K562 (cell line): Measurements from ENCODE around the gene HSD17B12. TPM values are rescaled to one million over a fixed set of nuclear protein-coding genes. Genes with fewer than 3 reads are reported as not detected.

Experiments used
- ATAC-seq: fragments of 200-7000 bp; cut with Tn5 transposase; 3 replicates; pipeline ENCODE4 v1.9.1; 2020; ENCODE audit warnings: moderate library complexity
- BruUV-seq: library from RNA; stranded (reverse); fragments of 400-500 nt; replicated peaks from 2 replicates; lab custom pipeline; 2021; lab: Mats Ljungman, UMichigan
- CTCF ChIA-PET: fragments of 300-600 bp; formaldehyde crosslinking; extraction: SDS; loops from one replicate; lab custom pipeline; 2021; ENCODE audit warnings: low intra/inter-chr PET ratio; lab: Yijun Ruan, JAX
- POLR2A ChIA-PET: fragments of 300-600, 350-650 bp; sonication (Branson Sonifier 250); formaldehyde crosslinking; extraction: SDS; loops from one replicate; lab custom pipeline; 2021; ENCODE audit warnings: antibody characterized with exemption, inconsistent platforms; lab: Yijun Ruan, JAX
- DNase-seq, 4 experiments: peaks; one replicate each; pipeline versions ENCODE4 v3.0.0 to v3.0.0-alpha.2; 2011 to 2018; ENCODE audit warnings: low spot score in 3 of 4, mixed read lengths in 3 of 4; ENCODE audit errors: extremely low read depth in 1 of 4
- FAIRE-seq: peaks from 2 replicates; lab custom pipeline; 2011; peaks lifted over from hg19 to GRCh38; lab: Jason Lieb, UNC
- H2AFZ ChIP-seq: 2 replicates; pipeline ENCODE4 v1.6.0; 2011; ENCODE audit warnings: low read depth, low read length, control low read depth, inconsistent platforms
- H3K27ac ChIP-seq: fragments of 200-600 bp; 3 replicates; pipeline ENCODE4 v1.8.0; 2011; ENCODE audit warnings: low read depth, mild to moderate bottlenecking, control low read depth, inconsistent platforms, low read length, moderate library complexity, mixed read lengths; ENCODE audit errors: extremely low read depth
- H3K27me3 ChIP-seq, 2 experiments: fragments of 300-600 bp in 1 of 2; 2 replicates in 1 of 2; 3 replicates in 1 of 2; pipeline versions ENCODE4 v1.6.0 to v1.8.0; 2011; ENCODE audit warnings: inconsistent platforms in 2 of 2, low read length in 2 of 2, mild to moderate bottlenecking in 1 of 2, mixed read lengths in 1 of 2, moderate library complexity in 1 of 2; ENCODE audit not compliant: control insufficient read depth in 2 of 2, insufficient read depth in 2 of 2
- H3K36me3 ChIP-seq: fragments of 300-600 bp; 3 replicates; pipeline ENCODE4 v1.8.0; 2011; ENCODE audit warnings: mild to moderate bottlenecking, low read length, inconsistent platforms; ENCODE audit not compliant: control insufficient read depth, insufficient read depth
- H3K4me1 ChIP-seq, 2 experiments: fragments of 200-600 bp in 1 of 2; replicated peaks in 1 of 2; 2 replicates in 1 of 2; 3 replicates in 1 of 2; pipeline versions ENCODE4 v1.5.1 to v1.8.0; 2011; ENCODE audit warnings: inconsistent platforms in 2 of 2, low read length in 2 of 2, mild to moderate bottlenecking in 1 of 2, mixed read lengths in 1 of 2, moderate library complexity in 1 of 2; ENCODE audit not compliant: control insufficient read depth in 2 of 2, insufficient read depth in 2 of 2
- H3K4me2 ChIP-seq: 2 replicates; pipeline ENCODE4 v1.6.1; 2011; ENCODE audit warnings: low read length, control low read depth, inconsistent platforms, mixed read lengths; ENCODE audit not compliant: insufficient read depth
- H3K4me3 ChIP-seq: fragments of 200-600 bp; sonication (generic), shearing (Covaris generic); 2 replicates; pipeline ENCODE4 v1.5.1; 2016; ENCODE audit warnings: control low read depth, inconsistent platforms
- H3K79me2 ChIP-seq: fragments of 200-600 bp; 3 replicates; pipeline ENCODE4 v1.8.0; 2011; ENCODE audit warnings: low read length, inconsistent platforms; ENCODE audit not compliant: control insufficient read depth, insufficient read depth
- H3K9ac ChIP-seq, 2 experiments: 2 replicates each; pipeline versions ENCODE4 v1.6.0 to v1.6.1; 2011; ENCODE audit warnings: low read depth in 2 of 2, low read length in 2 of 2, control low read depth in 1 of 2, inconsistent platforms in 1 of 2, mild to moderate bottlenecking in 1 of 2, mixed read lengths in 1 of 2; ENCODE audit not compliant: insufficient read depth in 1 of 2
- H3K9me1 ChIP-seq: one replicate; pipeline ENCODE4 v1.6.0; 2011; ENCODE audit warnings: inconsistent platforms, mild to moderate bottlenecking, low read length, moderate library complexity; ENCODE audit not compliant: control insufficient read depth, insufficient read depth
- H3K9me3 ChIP-seq: replicated peaks from 2 replicates; pipeline ENCODE4 v1.5.1; 2011; ENCODE audit warnings: low read depth, low read length, inconsistent platforms; ENCODE audit not compliant: control insufficient read depth, insufficient read depth
- H4K20me1 ChIP-seq: replicated peaks from 2 replicates; pipeline ENCODE4 v1.6.1; 2011; ENCODE audit warnings: low read length, inconsistent platforms, mixed read lengths; ENCODE audit not compliant: control insufficient read depth, insufficient read depth
- HOXB6 ChIP-seq: fragments of 250-450 bp; sonication (Bioruptor Pico); IDR thresholded peaks from 2 replicates; pipeline ENCODE4 v1.5.1; 2022; ENCODE audit warnings: mild to moderate bottlenecking, borderline replicate concordance
- MAFG ChIP-seq: fragments of 450-650 bp; conservative IDR thresholded peaks from 2 replicates; pipeline ENCODE4 v1.6.1; 2016; ENCODE audit warnings: missing genetic modification characterization, missing compliant biosample characterization
- NR3C1 ChIP-seq: sonication (generic); formaldehyde crosslinking; IDR thresholded peaks from 2 replicates; pipeline ENCODE4 v1.8.1; 2022; ENCODE audit warnings: missing genetic modification reagents
- POLR2H ChIP-seq: IDR thresholded peaks from 2 replicates; pipeline ENCODE4 v1.6.1; 2016; ENCODE audit warnings: missing genetic modification characterization, low read depth, mild to moderate bottlenecking, control low read depth, missing compliant biosample characterization, moderate library complexity
- SMARCE1 ChIP-seq: fragments of 450-650 bp; IDR thresholded peaks from 2 replicates; pipeline ENCODE4 v1.7.1; 2016; ENCODE audit warnings: mild to moderate bottlenecking
- TBP ChIP-seq: optimal IDR thresholded peaks from 2 replicates; pipeline ENCODE3; 2011; ENCODE audit warnings: low read depth, low read length, improper control_type of control experiment
- ZBTB49 ChIP-seq: sonication (generic); formaldehyde crosslinking; IDR thresholded peaks from 2 replicates; pipeline ENCODE4 v1.8.0; 2022; ENCODE audit warnings: missing genetic modification reagents, mild to moderate bottlenecking, borderline replicate concordance
- WGBS: fragments of 100-300 bp; shearing (Covaris generic); methylation state at CpG from one replicate; pipeline ENCODE4 v1.1.6; 2016; ENCODE audit warnings: low coverage, mixed read lengths; ENCODE audit not compliant: insufficient coverage; ENCODE audit errors: missing lambda C conversion rate; 5-methylcytosine and 5-hydroxymethylcytosine counted together
- in situ Hi-C: fragments of 300-500 bp; cut with MboI; formaldehyde crosslinking; loops from 4 replicates; pipeline ENCODE4 v1.15.0; 2018; ENCODE audit warnings: inconsistent platforms, mixed read lengths
- intact Hi-C: fragments of 100-400 bp; cut with micrococcal nuclease; formaldehyde crosslinking; loops from 2 replicates; pipeline ENCODE4 v1.14.2; 2022
- polyA plus RNA-seq, 8 experiments: library from polyadenylated mRNA; depleted of rRNA in 4 of 8; stranded (reverse) in 5 of 8; unstranded in 3 of 8; fragments of >200 nt; fragmentation: Nextera tagmentation in 2 of 8; fragmentation: Illumina TruSeq in 1 of 8; extraction: Ambion mirVana in 2 of 8; extraction: Trizol in 1 of 8; gene quantifications; 2 replicates each; pipeline versions ENCODE4 v1.2.1 to v1.2.3, GENCODE V29; 2011 to 2014; ENCODE audit warnings: inconsistent platforms in 1 of 8, missing spikeins in 1 of 8
- total RNA-seq, 7 experiments: library from RNA; depleted of rRNA in 6 of 7; stranded (reverse); fragments of >200 nt in 6 of 7; fragmentation: Illumina TruSeq in 2 of 7; extraction: Trizol in 2 of 7; gene quantifications; 2 replicates each; pipeline versions ENCODE4 v1.2.1 to v1.2.3, GENCODE V29; 2011 to 2021; ENCODE audit warnings: low replicate concordance in 1 of 7

Gene HSD17B12
- total and polyA plus RNA-seq, 9 of the 15 experiments (the other 6 are each of a cell fraction or from before 2014, with no cell fraction given): 9.1 to 34.5 (median 23.3) TPM

GRCh38 chr11:43866520-43866919 is 186.0 kb downstream of the HSD17B12 start:
- no peaks in the 10 kb centered on the region for H3K9me1 ChIP-seq
- no peaks in the 10 kb centered on the region for H3K79me2 ChIP-seq
- no peaks in the 10 kb centered on the region for H3K9me3 ChIP-seq
- TF ChIP-seq MAFG (no peak), NR3C1 (CRISPR knock-in tag) (no peak), POLR2H (tag) (no peak), HOXB6 (CRISPR knock-in tag) (no peak), SMARCE1 (no peak), TBP (no peak), ZBTB49 (CRISPR knock-in tag) (no peak)
- no peak for ATAC-seq
- H2AFZ ChIP-seq: no peak overlapping the region
- CTCF ChIA-PET: no interaction called here
- no peak for FAIRE-seq
- no peaks in the 10 kb centered on the region for H3K27me3 ChIP-seq
- intact Hi-C loops (no loop called here), in situ Hi-C loops (no loop called here)
- POLR2A ChIA-PET: no interaction called here
- no peak overlapping the region for H3K4me2 ChIP-seq
- 25% methylated on average over 2 of the region's 2 CpGs for WGBS
- BruUV-seq: no TSS peak
- H3K4me3 ChIP-seq: no peak overlapping the region
- no peaks in the 10 kb centered on the region for H3K36me3 ChIP-seq
- no peaks in the 10 kb centered on the region for H4K20me1 ChIP-seq
- H3K9ac ChIP-seq: no peak overlapping the region
- peaks cover 0 to 13% of the 10 kb centered on the region in 2 experiments; a peak in 4 of 5 replicates for H3K4me1 ChIP-seq
- H3K27ac ChIP-seq: no peak overlapping the region
- no peak for DNase-seq
